ENCODE data around the gene KRT77. TPM values are rescaled to one million over a fixed set of nuclear protein-coding genes. Genes with fewer than 3 reads are reported as not detected.
"Not testable (repeated sequence)": the region's sequence is repeated elsewhere in the genome, so short reads cannot be mapped to it uniquely, and the experiment has no call there.

The KRT77 gene
- polyA plus RNA-seq, 1 donor from 2014 or later, result not detected

DNA sequence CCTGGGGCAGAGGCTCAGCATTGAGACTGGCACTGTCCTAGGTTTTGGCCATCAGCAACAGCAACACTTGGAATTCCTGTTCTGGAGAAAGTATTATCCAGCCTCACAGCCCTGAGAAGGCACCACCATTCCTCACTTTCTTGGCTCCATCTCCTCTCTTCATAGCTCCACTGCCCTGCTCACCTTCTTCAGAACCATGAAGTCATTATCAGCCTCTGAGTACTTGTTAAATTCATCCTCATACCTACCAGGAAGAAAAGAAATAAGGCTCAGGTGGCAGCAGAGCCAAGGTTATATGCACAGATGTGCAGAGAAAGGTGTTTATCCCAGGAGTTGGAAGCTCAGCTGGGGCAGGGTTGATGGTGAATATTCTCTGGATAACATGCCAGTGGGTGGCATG, 48.5 kb upstream of the KRT77 start:
- Histone ChIP-seq H3K27me3 (ENCODE audit: insufficient read depth, low read depth, low read length) (no peaks in the 10 kb centered on the region), H3K9me3 (ENCODE audit: low read length) (no peaks in the 10 kb centered on the region), H3K9ac (ENCODE audit: low read length) (no peak overlapping the region), H3K27ac (ENCODE audit: low read length) (no peak overlapping the region), H3K4me3 (ENCODE audit: low read length) (no peak overlapping the region), H3F3A (ENCODE audit: insufficient read depth, low read length, poor library complexity, severe bottlenecking) (no peaks in the 10 kb centered on the region), H3K79me2 (replicated peaks; ENCODE audit: insufficient read depth, low read length) (no peaks in the 10 kb centered on the region), H3K4me2 (ENCODE audit: low read length) (no peak overlapping the region), H4K20me1 (ENCODE audit: insufficient read depth) (no peaks in the 10 kb centered on the region), H2AFZ (ENCODE audit: low read depth, low read length) (no peak overlapping the region), H3K36me3 (ENCODE audit: insufficient read depth, low read length) (no peaks in the 10 kb centered on the region), H3K9me2 (ENCODE audit: insufficient read depth, low read length) (no peaks in the 10 kb centered on the region)
- TF ChIP-seq EZH2 (IDR thresholded peaks at IDR 0.05; ENCODE audit: borderline replicate concordance, insufficient read depth, low read length, poor library complexity, severe bottlenecking) (no peak), EP300 (conservative IDR thresholded peaks at IDR 0.05; ENCODE audit: poor library complexity, severe bottlenecking) (no peak), RAD21 (conservative IDR thresholded peaks at IDR 0.05) (no peak), POLR2AphosphoS5 (IDR thresholded peaks at IDR 0.05) (no peak), SMC3 (conservative IDR thresholded peaks at IDR 0.05; ENCODE audit: poor library complexity) (no peak), TAF1 (IDR thresholded peaks at IDR 0.05; ENCODE audit: low read depth) (no peak), MXI1 (conservative IDR thresholded peaks at IDR 0.05; ENCODE audit: poor library complexity, severe bottlenecking) (no peak)
- TF ChIP-seq, protein P1, sequence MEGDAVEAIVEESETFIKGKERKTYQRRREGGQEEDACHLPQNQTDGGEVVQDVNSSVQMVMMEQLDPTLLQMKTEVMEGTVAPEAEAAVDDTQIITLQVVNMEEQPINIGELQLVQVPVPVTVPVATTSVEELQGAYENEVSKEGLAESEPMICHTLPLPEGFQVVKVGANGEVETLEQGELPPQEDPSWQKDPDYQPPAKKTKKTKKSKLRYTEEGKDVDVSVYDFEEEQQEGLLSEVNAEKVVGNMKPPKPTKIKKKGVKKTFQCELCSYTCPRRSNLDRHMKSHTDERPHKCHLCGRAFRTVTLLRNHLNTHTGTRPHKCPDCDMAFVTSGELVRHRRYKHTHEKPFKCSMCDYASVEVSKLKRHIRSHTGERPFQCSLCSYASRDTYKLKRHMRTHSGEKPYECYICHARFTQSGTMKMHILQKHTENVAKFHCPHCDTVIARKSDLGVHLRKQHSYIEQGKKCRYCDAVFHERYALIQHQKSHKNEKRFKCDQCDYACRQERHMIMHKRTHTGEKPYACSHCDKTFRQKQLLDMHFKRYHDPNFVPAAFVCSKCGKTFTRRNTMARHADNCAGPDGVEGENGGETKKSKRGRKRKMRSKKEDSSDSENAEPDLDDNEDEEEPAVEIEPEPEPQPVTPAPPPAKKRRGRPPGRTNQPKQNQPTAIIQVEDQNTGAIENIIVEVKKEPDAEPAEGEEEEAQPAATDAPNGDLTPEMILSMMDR (IDR thresholded peaks at IDR 0.05; ENCODE audit: poor library complexity, severe bottlenecking), result no peak
- TF ChIP-seq, protein P2, sequence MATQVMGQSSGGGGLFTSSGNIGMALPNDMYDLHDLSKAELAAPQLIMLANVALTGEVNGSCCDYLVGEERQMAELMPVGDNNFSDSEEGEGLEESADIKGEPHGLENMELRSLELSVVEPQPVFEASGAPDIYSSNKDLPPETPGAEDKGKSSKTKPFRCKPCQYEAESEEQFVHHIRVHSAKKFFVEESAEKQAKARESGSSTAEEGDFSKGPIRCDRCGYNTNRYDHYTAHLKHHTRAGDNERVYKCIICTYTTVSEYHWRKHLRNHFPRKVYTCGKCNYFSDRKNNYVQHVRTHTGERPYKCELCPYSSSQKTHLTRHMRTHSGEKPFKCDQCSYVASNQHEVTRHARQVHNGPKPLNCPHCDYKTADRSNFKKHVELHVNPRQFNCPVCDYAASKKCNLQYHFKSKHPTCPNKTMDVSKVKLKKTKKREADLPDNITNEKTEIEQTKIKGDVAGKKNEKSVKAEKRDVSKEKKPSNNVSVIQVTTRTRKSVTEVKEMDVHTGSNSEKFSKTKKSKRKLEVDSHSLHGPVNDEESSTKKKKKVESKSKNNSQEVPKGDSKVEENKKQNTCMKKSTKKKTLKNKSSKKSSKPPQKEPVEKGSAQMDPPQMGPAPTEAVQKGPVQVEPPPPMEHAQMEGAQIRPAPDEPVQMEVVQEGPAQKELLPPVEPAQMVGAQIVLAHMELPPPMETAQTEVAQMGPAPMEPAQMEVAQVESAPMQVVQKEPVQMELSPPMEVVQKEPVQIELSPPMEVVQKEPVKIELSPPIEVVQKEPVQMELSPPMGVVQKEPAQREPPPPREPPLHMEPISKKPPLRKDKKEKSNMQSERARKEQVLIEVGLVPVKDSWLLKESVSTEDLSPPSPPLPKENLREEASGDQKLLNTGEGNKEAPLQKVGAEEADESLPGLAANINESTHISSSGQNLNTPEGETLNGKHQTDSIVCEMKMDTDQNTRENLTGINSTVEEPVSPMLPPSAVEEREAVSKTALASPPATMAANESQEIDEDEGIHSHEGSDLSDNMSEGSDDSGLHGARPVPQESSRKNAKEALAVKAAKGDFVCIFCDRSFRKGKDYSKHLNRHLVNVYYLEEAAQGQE (IDR thresholded peaks at IDR 0.05; ENCODE audit: borderline replicate concordance), result no peak

DNA sequence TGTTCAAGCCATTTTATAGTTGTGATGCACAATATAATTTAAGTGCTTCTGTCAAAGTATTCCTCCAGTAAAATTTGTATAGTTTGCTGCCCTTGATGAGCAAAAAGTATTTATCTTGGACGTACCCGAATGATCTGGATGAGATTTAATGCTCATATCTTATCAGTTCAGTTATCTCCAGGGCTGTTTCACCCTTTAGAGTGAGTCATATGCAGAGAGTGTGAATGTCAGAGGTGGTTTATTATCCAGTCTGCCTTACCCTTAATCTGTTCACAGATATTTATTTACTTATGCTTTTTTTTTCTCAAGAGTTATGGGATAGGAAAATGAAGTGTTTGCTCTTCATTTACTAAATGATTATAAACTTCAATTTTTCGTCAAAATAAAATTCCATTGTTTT, 47.2 kb upstream of the KRT77 start:
- H4K20me1 ChIP-seq (ENCODE audit: insufficient read depth); H3K9me2 ChIP-seq (ENCODE audit: insufficient read depth, low read length); H3K36me3 ChIP-seq (ENCODE audit: insufficient read depth, low read length); H2AFZ ChIP-seq (ENCODE audit: low read depth, low read length); H3K27ac ChIP-seq (ENCODE audit: low read length); H3K79me2 ChIP-seq (replicated peaks; ENCODE audit: insufficient read depth, low read length); H3K9ac ChIP-seq (ENCODE audit: low read length); H3K9me3 ChIP-seq (ENCODE audit: low read length); H3K4me3 ChIP-seq (ENCODE audit: low read length); H3K27me3 ChIP-seq (ENCODE audit: insufficient read depth, low read depth, low read length); H3K4me2 ChIP-seq (ENCODE audit: low read length); H3F3A ChIP-seq (ENCODE audit: insufficient read depth, low read length, poor library complexity, severe bottlenecking): not testable (repeated sequence)

DNA sequence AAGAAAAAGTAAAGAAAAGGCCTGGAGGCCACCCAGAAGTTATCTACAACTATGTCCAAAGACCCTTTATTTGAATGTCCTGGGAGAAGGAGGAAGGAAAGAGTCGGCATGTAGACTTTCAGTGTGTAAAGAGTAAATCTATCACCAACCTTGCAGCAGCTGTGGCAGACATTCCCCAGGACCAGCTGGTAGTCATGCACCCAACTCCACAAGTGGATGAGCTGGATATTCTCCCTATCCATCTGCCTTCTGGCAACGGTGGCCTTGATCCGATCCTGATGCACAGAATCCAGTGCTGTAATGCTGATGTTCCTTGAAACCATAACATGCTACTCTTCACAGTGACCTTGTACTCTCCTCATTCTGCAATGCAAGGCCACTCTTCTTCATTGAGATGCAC, 46.5 kb upstream of the KRT77 start:
- Histone ChIP-seq H3F3A (ENCODE audit: insufficient read depth, low read length, poor library complexity, severe bottlenecking) (no peaks in the 10 kb centered on the region), H2AFZ (ENCODE audit: low read depth, low read length) (no peak overlapping the region), H3K4me3 (ENCODE audit: low read length) (no peak overlapping the region), H4K20me1 (ENCODE audit: insufficient read depth) (no peaks in the 10 kb centered on the region), H3K9ac (ENCODE audit: low read length) (no peak overlapping the region), H3K27ac (ENCODE audit: low read length) (no peak overlapping the region), H3K4me2 (ENCODE audit: low read length) (no peak overlapping the region), H3K27me3 (ENCODE audit: insufficient read depth, low read depth, low read length) (no peaks in the 10 kb centered on the region), H3K9me3 (ENCODE audit: low read length) (no peaks in the 10 kb centered on the region), H3K9me2 (ENCODE audit: insufficient read depth, low read length) (no peaks in the 10 kb centered on the region), H3K79me2 (replicated peaks; ENCODE audit: insufficient read depth, low read length) (no peaks in the 10 kb centered on the region), H3K36me3 (ENCODE audit: insufficient read depth, low read length) (no peaks in the 10 kb centered on the region)
- no peak for TF ChIP-seq SMC3 (conservative IDR thresholded peaks at IDR 0.05; ENCODE audit: poor library complexity)
- TF ChIP-seq, protein P1 (IDR thresholded peaks at IDR 0.05; ENCODE audit: poor library complexity, severe bottlenecking), result no peak
- TF ChIP-seq, protein P2 (IDR thresholded peaks at IDR 0.05; ENCODE audit: borderline replicate concordance), result no peak
- TF ChIP-seq EP300 (conservative IDR thresholded peaks at IDR 0.05; ENCODE audit: poor library complexity, severe bottlenecking), result no peak
- no peak for TF ChIP-seq POLR2AphosphoS5 (IDR thresholded peaks at IDR 0.05)
- no peak for TF ChIP-seq RAD21 (conservative IDR thresholded peaks at IDR 0.05)
- TF ChIP-seq TAF1 (IDR thresholded peaks at IDR 0.05; ENCODE audit: low read depth), result no peak
- no peak for TF ChIP-seq MXI1 (conservative IDR thresholded peaks at IDR 0.05; ENCODE audit: poor library complexity, severe bottlenecking)
- no peak for TF ChIP-seq EZH2 (IDR thresholded peaks at IDR 0.05; ENCODE audit: borderline replicate concordance, insufficient read depth, low read length, poor library complexity, severe bottlenecking)

All from neural cell (in vitro differentiated cells).